Neutrophil (primary cell): ENCODE data around the gene PRAMEF8.
"Not testable (repeated sequence)": the region's sequence is repeated elsewhere in the genome, so short reads cannot be mapped to it uniquely, and the experiment has no call there.

Source experiments
- H3K27ac ChIP-seq: fragments of 200-600 bp; sonication (generic); 2 replicates; pipeline ENCODE4 v1.5.1; 2016; ENCODE audit warnings: mild to moderate bottlenecking, moderate library complexity
- H3K27me3 ChIP-seq: fragments of 200-600 bp; sonication (generic); 2 replicates; pipeline ENCODE4 v1.6.0; 2016; ENCODE audit warnings: mild to moderate bottlenecking
- H3K36me3 ChIP-seq: fragments of 200-600 bp; sonication (generic); 2 replicates; pipeline ENCODE4 v1.5.1; 2017
- H3K4me1 ChIP-seq, 2 experiments: fragments of 200-600 bp in 1 of 2; sonication (generic) in 1 of 2; 1 replicate in 1 of 2; 2 replicates in 1 of 2; pipeline versions ENCODE4 v1.5.1 to v1.6.1; 2013 to 2016; ENCODE audit warnings: low read depth in 1 of 2, low read length in 1 of 2, mild to moderate bottlenecking in 1 of 2, moderate library complexity in 1 of 2; ENCODE audit not compliant: control insufficient read depth in 1 of 2, insufficient read depth in 1 of 2
- H3K4me3 ChIP-seq, 2 experiments: fragments of 200-600 bp in 1 of 2; sonication (generic) in 1 of 2; 1 replicate in 1 of 2; 2 replicates in 1 of 2; pipeline ENCODE4 v1.5.1; 2013 to 2016; ENCODE audit warnings: low read depth in 1 of 2, low read length in 1 of 2, mild to moderate bottlenecking in 1 of 2, moderate library complexity in 1 of 2
- H3K9me3 ChIP-seq: fragments of 200-600 bp; sonication (generic); 2 replicates; pipeline ENCODE4 v1.5.1; 2016

Gene PRAMEF8

DNA sequence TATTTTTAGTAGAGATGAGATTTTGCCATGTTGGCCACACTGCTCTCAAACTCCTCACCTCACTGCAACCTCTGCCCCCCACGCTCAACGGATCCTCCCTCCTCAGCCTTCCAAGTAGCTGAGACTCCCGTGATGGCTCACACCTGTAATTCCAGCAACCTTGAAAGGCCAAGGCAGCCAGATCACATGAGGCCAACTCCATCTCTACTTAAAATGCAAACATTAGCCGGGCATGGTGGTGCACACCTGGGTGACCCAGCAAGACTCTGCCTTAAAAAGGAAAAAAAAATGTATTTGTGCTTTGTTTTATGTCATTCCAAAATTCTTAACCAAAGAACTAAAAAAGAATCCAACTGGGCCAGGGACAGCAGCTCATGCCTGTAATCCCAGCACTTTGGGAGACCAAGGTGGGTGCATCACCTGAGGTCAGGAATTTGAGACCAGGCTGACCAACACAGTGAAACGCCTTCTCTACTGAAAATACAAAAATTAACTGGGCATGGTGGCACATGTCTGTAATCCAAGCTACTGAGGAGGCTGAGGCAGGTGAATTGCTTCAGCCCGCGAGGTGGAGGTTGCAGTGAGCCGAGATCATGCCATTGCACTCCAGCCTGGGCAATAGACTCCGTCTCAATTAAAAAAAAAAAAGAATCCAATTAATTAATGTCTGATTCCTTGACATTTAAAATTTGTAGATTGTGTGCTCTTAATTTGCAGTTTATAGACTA, 41.2 kb downstream of the PRAMEF8 start:
- H3K4me3 ChIP-seq, H3K36me3 ChIP-seq, H3K27me3 ChIP-seq, H3K9me3 ChIP-seq, H3K4me1 ChIP-seq, H3K27ac ChIP-seq: not testable (repeated sequence)

- H3K27ac ChIP-seq, H3K27me3 ChIP-seq, H3K4me1 ChIP-seq, H3K4me3 ChIP-seq, H3K36me3 ChIP-seq, H3K9me3 ChIP-seq: not testable (repeated sequence)
Measured at GRCh38 chr1:13239633-13240032, 45.3 kb downstream of the PRAMEF8 start.

DNA sequence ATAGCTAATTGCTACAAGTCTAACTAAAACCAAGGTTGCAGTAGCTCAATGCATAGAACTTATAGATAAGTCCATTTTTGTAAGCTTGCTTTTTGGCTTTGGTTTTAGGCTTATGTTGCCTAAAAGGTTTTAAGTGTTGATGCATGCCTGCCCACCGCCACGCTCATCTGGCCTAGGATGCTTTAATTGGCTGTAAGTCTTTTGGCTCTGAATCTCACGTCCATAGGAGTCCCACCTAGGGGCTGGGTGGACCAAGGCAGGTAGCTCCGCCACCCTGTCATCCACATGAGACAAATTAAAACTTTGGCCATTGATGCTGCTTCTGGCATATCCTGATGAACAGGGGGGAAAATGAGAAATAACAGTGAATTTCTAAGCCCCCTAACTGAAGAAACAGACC, 47.4 kb downstream of the PRAMEF8 start:
- not testable (repeated sequence) for H3K9me3 ChIP-seq, H3K27ac ChIP-seq

GRCh38 chr1:13234057-13234456, 50.9 kb downstream of the PRAMEF8 start:
- not testable (repeated sequence) for H3K36me3 ChIP-seq, H3K4me1 ChIP-seq, H3K9me3 ChIP-seq, H3K27me3 ChIP-seq, H3K4me3 ChIP-seq, H3K27ac ChIP-seq

More for the DNA sequence above, 47.4 kb downstream of the PRAMEF8 start:
- H3K27me3 ChIP-seq, H3K36me3 ChIP-seq, H3K4me1 ChIP-seq, H3K4me3 ChIP-seq: not testable (repeated sequence)

- not testable (repeated sequence) for H3K4me1 ChIP-seq
Measured at GRCh38 chr1:13232056-13232455, 52.9 kb downstream of the PRAMEF8 start.

More at GRCh38 chr1:13232056-13232455, 52.9 kb downstream of the PRAMEF8 start:
- H3K27me3 ChIP-seq, H3K4me3 ChIP-seq, H3K9me3 ChIP-seq, H3K27ac ChIP-seq, H3K36me3 ChIP-seq: not testable (repeated sequence)
